DOHH2 (cell line): ENCODE data around the gene SPIRE1.

ENCODE experiments used
- H3F3A ChIP-seq: fragments of 200-600 bp; sonication (generic), shearing (Covaris generic); 2 replicates; pipeline ENCODE4 v1.6.0; 2016; ENCODE audit warnings: antibody characterized with exemption, mild to moderate bottlenecking; ENCODE audit not compliant: control insufficient read depth, insufficient read depth
- H3K27ac ChIP-seq: fragments of 200-600 bp; sonication (generic); 2 replicates; pipeline ENCODE4 v1.5.1; 2014; ENCODE audit warnings: low read depth, mild to moderate bottlenecking, low read length, moderate library complexity
- H3K27me3 ChIP-seq: fragments of 200-600 bp; sonication (generic); 2 replicates; pipeline ENCODE4 v1.6.1; 2014; ENCODE audit warnings: mild to moderate bottlenecking, low read length, mixed read lengths; ENCODE audit not compliant: control insufficient read depth
- H3K36me3 ChIP-seq: fragments of 200-600 bp; sonication (generic); 2 replicates; pipeline ENCODE4 v1.6.1; 2014; ENCODE audit warnings: mild to moderate bottlenecking, low read length, moderate library complexity, mixed read lengths; ENCODE audit not compliant: control insufficient read depth
- H3K4me1 ChIP-seq: fragments of 200-600 bp; sonication (generic); 2 replicates; pipeline ENCODE4 v1.6.1; 2014; ENCODE audit warnings: mild to moderate bottlenecking, low read length, mixed read lengths; ENCODE audit not compliant: control insufficient read depth
- H3K4me2 ChIP-seq: fragments of 200-600 bp; sonication (generic); 2 replicates; pipeline ENCODE4 v1.6.0; 2014; ENCODE audit warnings: mild to moderate bottlenecking, low read length, moderate library complexity
- H3K4me3 ChIP-seq: fragments of 200-600 bp; sonication (generic); 2 replicates; pipeline ENCODE4 v1.5.1; 2014; ENCODE audit warnings: mild to moderate bottlenecking, low read length, mixed read lengths
- H3K79me2 ChIP-seq: fragments of 200-600 bp; sonication (generic); 2 replicates; pipeline ENCODE4 v1.6.1; 2014; ENCODE audit warnings: mild to moderate bottlenecking, low read length, mixed read lengths; ENCODE audit not compliant: control insufficient read depth
- H3K9me2 ChIP-seq: fragments of 200-600 bp; sonication (generic); replicated peaks from 2 replicates; pipeline ENCODE4 v1.6.1; 2014; ENCODE audit warnings: mild to moderate bottlenecking, low read length, mixed read lengths; ENCODE audit not compliant: control insufficient read depth
- H3K9me3 ChIP-seq: fragments of 200-600 bp; sonication (generic); 2 replicates; pipeline ENCODE4 v1.6.1; 2014; ENCODE audit warnings: antibody characterized with exemption, low read length, mixed read lengths; ENCODE audit not compliant: control insufficient read depth, insufficient read depth
- H4K20me1 ChIP-seq: fragments of 200-600 bp; sonication (generic); 2 replicates; pipeline ENCODE4 v1.6.0; 2014; ENCODE audit warnings: low read depth, mild to moderate bottlenecking, antibody characterized with exemption, low read length, moderate library complexity; ENCODE audit not compliant: control insufficient read depth, insufficient read depth
- EZH2phosphoT487 ChIP-seq: fragments of 200-600 bp; sonication (generic); IDR thresholded peaks from 2 replicates; pipeline ENCODE4 v1.6.1; 2017; ENCODE audit warnings: borderline replicate concordance, mild to moderate bottlenecking, antibody characterized with exemption, low read length, moderate library complexity, mixed read lengths
- TF ChIP-seq, protein P1 (sequence below): fragments of 200-600 bp; sonication (generic); IDR thresholded peaks from one replicate; pipeline ENCODE4 v1.5.1; 2014; ENCODE audit warnings: antibody characterized with exemption, mild to moderate bottlenecking, low read depth, low read length; ENCODE audit not compliant: poor library complexity, severe bottlenecking

The SPIRE1 gene

DNA sequence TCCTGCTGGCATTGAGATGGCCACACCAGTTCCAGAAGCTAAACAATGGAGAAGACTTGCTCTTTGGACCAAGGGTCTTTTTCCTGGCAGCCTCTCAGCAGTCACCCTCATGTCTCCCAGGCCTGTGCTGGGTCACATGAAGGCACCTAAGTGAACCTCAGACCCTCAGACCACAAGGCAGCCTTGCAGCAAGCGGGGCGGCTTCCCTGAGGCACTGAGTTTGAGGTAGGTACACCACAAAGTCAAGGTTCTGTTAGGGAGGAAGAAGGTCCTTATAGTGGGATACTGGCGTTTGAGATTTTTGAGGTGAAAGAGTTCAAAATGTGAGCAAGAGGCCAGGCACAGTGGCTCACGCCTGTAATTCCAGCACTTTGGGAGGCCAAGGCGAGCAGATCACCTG, 258.7 kb downstream of the SPIRE1 start:
- TF ChIP-seq, protein P1, sequence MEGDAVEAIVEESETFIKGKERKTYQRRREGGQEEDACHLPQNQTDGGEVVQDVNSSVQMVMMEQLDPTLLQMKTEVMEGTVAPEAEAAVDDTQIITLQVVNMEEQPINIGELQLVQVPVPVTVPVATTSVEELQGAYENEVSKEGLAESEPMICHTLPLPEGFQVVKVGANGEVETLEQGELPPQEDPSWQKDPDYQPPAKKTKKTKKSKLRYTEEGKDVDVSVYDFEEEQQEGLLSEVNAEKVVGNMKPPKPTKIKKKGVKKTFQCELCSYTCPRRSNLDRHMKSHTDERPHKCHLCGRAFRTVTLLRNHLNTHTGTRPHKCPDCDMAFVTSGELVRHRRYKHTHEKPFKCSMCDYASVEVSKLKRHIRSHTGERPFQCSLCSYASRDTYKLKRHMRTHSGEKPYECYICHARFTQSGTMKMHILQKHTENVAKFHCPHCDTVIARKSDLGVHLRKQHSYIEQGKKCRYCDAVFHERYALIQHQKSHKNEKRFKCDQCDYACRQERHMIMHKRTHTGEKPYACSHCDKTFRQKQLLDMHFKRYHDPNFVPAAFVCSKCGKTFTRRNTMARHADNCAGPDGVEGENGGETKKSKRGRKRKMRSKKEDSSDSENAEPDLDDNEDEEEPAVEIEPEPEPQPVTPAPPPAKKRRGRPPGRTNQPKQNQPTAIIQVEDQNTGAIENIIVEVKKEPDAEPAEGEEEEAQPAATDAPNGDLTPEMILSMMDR: no peak
- no peak for TF ChIP-seq EZH2phosphoT487
- no peaks in the 10 kb centered on the region; the same call in 1 of the 2 replicates for H3F3A ChIP-seq
- no peaks in the 10 kb centered on the region for H3K79me2 ChIP-seq
- peaks cover 26% of the 10 kb centered on the region for H3K27me3 ChIP-seq
- H3K4me2 ChIP-seq: no peak overlapping the region
- no peaks in the 10 kb centered on the region for H3K4me1 ChIP-seq
- no peak overlapping the region for H3K4me3 ChIP-seq
- H3K9me2 ChIP-seq: no peaks in the 10 kb centered on the region
- H3K9me3 ChIP-seq: no peaks in the 10 kb centered on the region
- H3K36me3 ChIP-seq: no peaks in the 10 kb centered on the region
- H3K27ac ChIP-seq: no peak overlapping the region
- no peaks in the 10 kb centered on the region for H4K20me1 ChIP-seq

DNA sequence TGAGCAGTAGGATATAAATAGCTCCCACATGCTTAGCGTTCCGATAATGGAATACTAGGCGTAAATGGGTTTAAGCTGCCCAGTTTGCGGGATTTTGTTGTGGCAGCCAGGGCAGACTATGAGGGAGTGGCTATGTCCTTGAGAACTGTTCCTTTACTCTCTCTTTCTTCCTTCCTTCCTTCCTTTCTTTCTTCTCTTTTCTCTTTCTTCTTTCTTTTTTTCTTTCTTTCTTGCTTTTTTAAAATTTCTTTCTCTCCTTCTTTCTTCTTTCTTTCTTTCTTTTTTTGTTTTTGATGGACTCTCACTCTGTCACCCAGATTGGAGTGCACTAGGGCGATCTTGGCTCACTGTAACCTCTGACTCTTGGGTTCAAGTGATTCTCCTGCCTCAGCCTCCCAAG, 259.3 kb downstream of the SPIRE1 start:
- TF ChIP-seq EZH2phosphoT487: no peak
- TF ChIP-seq, protein P1: no peak
- H3K9me2 ChIP-seq: no peaks in the 10 kb centered on the region
- H3K27me3 ChIP-seq: peaks cover 24% of the 10 kb centered on the region
- H3K4me2 ChIP-seq: no peak overlapping the region
- H3K4me1 ChIP-seq: no peaks in the 10 kb centered on the region
- no peaks in the 10 kb centered on the region; the same call in 1 of the 2 replicates for H3F3A ChIP-seq
- H3K4me3 ChIP-seq: no peak overlapping the region
- H3K27ac ChIP-seq: no peak overlapping the region
- no peaks in the 10 kb centered on the region for H3K36me3 ChIP-seq
- H3K79me2 ChIP-seq: no peaks in the 10 kb centered on the region
- H4K20me1 ChIP-seq: no peaks in the 10 kb centered on the region
- H3K9me3 ChIP-seq: no peaks in the 10 kb centered on the region

DNA sequence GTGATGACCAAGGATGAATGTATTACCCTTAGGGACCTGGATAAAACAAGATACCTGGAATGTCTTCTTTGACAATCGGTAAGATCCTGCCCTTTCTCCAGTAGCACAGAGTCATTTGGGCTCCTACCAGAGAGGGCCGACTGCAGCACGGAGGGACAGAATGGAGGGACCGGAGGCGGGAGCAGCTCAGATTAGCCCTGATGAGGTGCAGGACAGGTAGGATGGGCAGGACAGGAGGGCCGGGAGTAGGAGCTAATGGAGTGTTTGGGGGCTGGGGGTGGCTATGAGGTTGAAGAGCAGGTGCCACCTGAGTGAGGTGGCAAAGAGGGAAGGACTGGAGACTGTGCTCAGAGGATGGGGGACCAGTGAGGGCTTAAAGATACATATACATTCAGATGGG, 260.1 kb downstream of the SPIRE1 start:
- no peaks in the 10 kb centered on the region for H3K9me3 ChIP-seq
- H3K4me1 ChIP-seq: no peaks in the 10 kb centered on the region
- H3K4me2 ChIP-seq: no peak overlapping the region
- H3K27ac ChIP-seq: no peak overlapping the region
- no peaks in the 10 kb centered on the region for H3K9me2 ChIP-seq
- no peaks in the 10 kb centered on the region for H3K79me2 ChIP-seq
- no peak overlapping the region for H3K4me3 ChIP-seq
- H3F3A ChIP-seq: no peaks in the 10 kb centered on the region; the same call in 1 of the 2 replicates
- H4K20me1 ChIP-seq: no peaks in the 10 kb centered on the region
- H3K36me3 ChIP-seq: no peaks in the 10 kb centered on the region
- TF ChIP-seq, protein P1: no peak
- no peak for TF ChIP-seq EZH2phosphoT487
- H3K27me3 ChIP-seq: peaks cover 20% of the 10 kb centered on the region
